ENCODE measurements around the gene PALMD. TPM values are rescaled to one million over a fixed set of nuclear protein-coding genes. Genes with fewer than 3 reads are reported as not detected.

Gene PALMD
- total RNA-seq, 1 experiment from 2014 or later, result 8.0 TPM

- no peak overlapping the region for H3K9ac ChIP-seq (ENCODE audit: low read length)
- no peak for ATAC-seq
- H3F3A ChIP-seq (ENCODE audit: low read length, unreplicated experiment), result no peaks in the 10 kb centered on the region
- intact Hi-C loops (cut with micrococcal nuclease), result no loop called here
- no peaks in the 10 kb centered on the region for H3K27me3 ChIP-seq (ENCODE audit: low read length)
- no peak for DNase-seq
- H3K27ac ChIP-seq (ENCODE audit: low read length), result no peak overlapping the region
- no peaks in the 10 kb centered on the region for H3K36me3 ChIP-seq (ENCODE audit: low read depth, low read length)
- H3K4me3 ChIP-seq (ENCODE audit: low read length), result no peak overlapping the region
- BruUV-seq (replicated peaks), result no TSS peak
- ChIA-PET CTCF (no interaction called here), POLR2A (ENCODE audit: unreplicated experiment) (interaction anchor here (0.6 kb wide), 1 partner anchor 155 kb away, joined by 15 read pairs; no protein-coding TSS in a partner anchor)
- no peak overlapping the region for H2AFZ ChIP-seq (ENCODE audit: low read length)
- H3K4me2 ChIP-seq (ENCODE audit: low read length), result no peak overlapping the region
- TF ChIP-seq CTCF (conservative IDR thresholded peaks at IDR 0.05; ENCODE audit: low read depth, low read length) (no peak), EZH2 (IDR thresholded peaks at IDR 0.05; ENCODE audit: low read length, unreplicated experiment) (no peak), EZH2phosphoT487 (IDR thresholded peaks at IDR 0.05; ENCODE audit: borderline replicate concordance, low read length) (no peak)
- no peaks in the 10 kb centered on the region for H3K9me3 ChIP-seq (ENCODE audit: low read length)
- H3K79me2 ChIP-seq (ENCODE audit: low read length), result no peaks in the 10 kb centered on the region
- no peaks in the 10 kb centered on the region for H3K4me1 ChIP-seq (ENCODE audit: insufficient read depth, low read length)
- no peaks in the 10 kb centered on the region for H4K20me1 ChIP-seq (ENCODE audit: low read length)
- 0 out of 2 replicates have a peak, but pooled peaks cover 3% of the 10 kb centered on the region for H3K9me2 ChIP-seq (replicated peaks; ENCODE audit: low read length)
Observed at GRCh38 chr1:99623554-99623953, 22.4 kb upstream of the PALMD start.

GRCh38 chr1:99627615-99628014 lies 18.3 kb upstream of the PALMD start:
- TF ChIP-seq CTCF (conservative IDR thresholded peaks at IDR 0.05; ENCODE audit: low read depth, low read length) (no peak), EZH2phosphoT487 (IDR thresholded peaks at IDR 0.05; ENCODE audit: borderline replicate concordance, low read length) (no peak), EZH2 (IDR thresholded peaks at IDR 0.05; ENCODE audit: low read length, unreplicated experiment) (no peak)
- Histone ChIP-seq H3K4me2 (ENCODE audit: low read length) (no peak overlapping the region), H3K27ac (ENCODE audit: low read length) (no peak overlapping the region), H3K4me3 (ENCODE audit: low read length) (no peak overlapping the region), H3F3A (ENCODE audit: low read length, unreplicated experiment) (no peaks in the 10 kb centered on the region), H3K27me3 (ENCODE audit: low read length) (no peaks in the 10 kb centered on the region), H3K36me3 (ENCODE audit: low read depth, low read length) (no peaks in the 10 kb centered on the region), H3K9me3 (ENCODE audit: low read length) (no peaks in the 10 kb centered on the region), H4K20me1 (ENCODE audit: low read length) (no peaks in the 10 kb centered on the region), H3K4me1 (ENCODE audit: insufficient read depth, low read length) (no peaks in the 10 kb centered on the region), H3K79me2 (ENCODE audit: low read length) (no peaks in the 10 kb centered on the region), H3K9ac (ENCODE audit: low read length) (no peak overlapping the region), H3K9me2 (replicated peaks; ENCODE audit: low read length) (0 out of 2 replicates have a peak, but pooled peaks cover 3% of the 10 kb centered on the region), H2AFZ (ENCODE audit: low read length) (no peak overlapping the region)
- ATAC-seq, result no peak
- ChIA-PET POLR2A (ENCODE audit: unreplicated experiment) (no interaction called here), CTCF (no interaction called here)
- no peak for DNase-seq
- BruUV-seq (replicated peaks), result no TSS peak
- intact Hi-C loops (cut with micrococcal nuclease), result no loop called here

GRCh38 chr1:99629164-99629563 lies 16.7 kb upstream of the PALMD start:
- Histone ChIP-seq H3K9me2 (replicated peaks; ENCODE audit: low read length) (0 out of 2 replicates have a peak, but pooled peaks cover 3% of the 10 kb centered on the region), H3K27ac (ENCODE audit: low read length) (no peak overlapping the region)

More at GRCh38 chr1:99629164-99629563, 16.7 kb upstream of the PALMD start:
- Histone ChIP-seq H3K4me2 (ENCODE audit: low read length) (no peak overlapping the region), H3K4me1 (ENCODE audit: insufficient read depth, low read length) (no peaks in the 10 kb centered on the region), H2AFZ (ENCODE audit: low read length) (no peak overlapping the region), H3K36me3 (ENCODE audit: low read depth, low read length) (no peaks in the 10 kb centered on the region), H3K9me3 (ENCODE audit: low read length) (no peaks in the 10 kb centered on the region), H3K4me3 (ENCODE audit: low read length) (no peak overlapping the region), H3K9ac (ENCODE audit: low read length) (no peak overlapping the region), H3F3A (ENCODE audit: low read length, unreplicated experiment) (no peaks in the 10 kb centered on the region), H3K27me3 (ENCODE audit: low read length) (no peaks in the 10 kb centered on the region), H4K20me1 (ENCODE audit: low read length) (no peaks in the 10 kb centered on the region), H3K79me2 (ENCODE audit: low read length) (no peaks in the 10 kb centered on the region)
- DNase-seq, result no peak
- TF ChIP-seq CTCF (conservative IDR thresholded peaks at IDR 0.05; ENCODE audit: low read depth, low read length), result no peak
- TF ChIP-seq EZH2 (IDR thresholded peaks at IDR 0.05; ENCODE audit: low read length, unreplicated experiment), result no peak
- TF ChIP-seq EZH2phosphoT487 (IDR thresholded peaks at IDR 0.05; ENCODE audit: borderline replicate concordance, low read length), result no peak
- BruUV-seq (replicated peaks), result no TSS peak
- ChIA-PET CTCF (no interaction called here), POLR2A (ENCODE audit: unreplicated experiment) (no interaction called here)
- intact Hi-C loops (cut with micrococcal nuclease), result no loop called here
- no peak for ATAC-seq

Measured in PC-3 (cell line).